GM19240 (cell line): ENCODE data around the gene RASGRP2.

Experiments used
- DNase-seq: peaks from one replicate; pipeline ENCODE4 v3.0.0; 2011; ENCODE audit warnings: low spot score; ENCODE audit not compliant: insufficient read length

The RASGRP2 gene

DNA sequence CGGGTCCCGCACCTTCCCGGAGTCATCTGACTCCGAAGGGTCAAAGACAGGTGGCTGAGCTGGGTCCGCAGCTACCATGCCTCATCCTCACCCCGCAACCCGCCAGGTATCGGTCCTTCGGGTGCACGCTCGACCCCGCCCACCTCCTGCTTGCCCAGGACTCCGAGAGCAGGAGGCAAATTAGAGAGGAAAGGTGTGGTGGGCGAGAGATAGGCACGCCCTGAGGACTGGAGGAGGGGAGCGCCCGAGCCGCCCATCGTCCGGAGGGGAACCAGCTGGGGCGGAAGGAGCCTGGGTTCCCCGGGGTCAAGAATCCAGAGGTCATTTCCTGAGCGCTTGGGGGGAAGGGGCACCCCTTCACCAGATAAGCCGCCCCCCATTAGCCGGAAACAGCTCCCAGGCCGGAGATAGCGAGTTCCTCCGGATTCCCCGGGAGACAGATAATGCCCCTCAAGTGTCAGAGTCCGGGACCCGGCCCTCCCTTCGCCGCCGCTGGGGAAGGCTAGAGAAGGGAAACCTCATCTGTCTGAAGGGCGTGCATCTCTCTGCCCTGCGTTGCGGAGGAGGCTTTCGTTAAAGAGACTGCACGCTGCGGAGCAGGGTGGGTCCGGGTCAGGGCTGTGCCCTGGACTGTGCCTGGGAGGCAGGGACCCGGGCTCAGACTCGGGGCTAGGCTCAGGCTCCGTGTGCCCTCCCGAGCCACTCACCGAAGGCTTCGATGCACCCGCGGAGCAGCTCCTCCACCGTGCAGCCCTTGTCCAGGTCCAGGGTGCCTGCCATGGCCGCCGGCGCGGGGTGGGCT, 1.7 kb downstream of the RASGRP2 start:
- DNase-seq, result no peak

DNA sequence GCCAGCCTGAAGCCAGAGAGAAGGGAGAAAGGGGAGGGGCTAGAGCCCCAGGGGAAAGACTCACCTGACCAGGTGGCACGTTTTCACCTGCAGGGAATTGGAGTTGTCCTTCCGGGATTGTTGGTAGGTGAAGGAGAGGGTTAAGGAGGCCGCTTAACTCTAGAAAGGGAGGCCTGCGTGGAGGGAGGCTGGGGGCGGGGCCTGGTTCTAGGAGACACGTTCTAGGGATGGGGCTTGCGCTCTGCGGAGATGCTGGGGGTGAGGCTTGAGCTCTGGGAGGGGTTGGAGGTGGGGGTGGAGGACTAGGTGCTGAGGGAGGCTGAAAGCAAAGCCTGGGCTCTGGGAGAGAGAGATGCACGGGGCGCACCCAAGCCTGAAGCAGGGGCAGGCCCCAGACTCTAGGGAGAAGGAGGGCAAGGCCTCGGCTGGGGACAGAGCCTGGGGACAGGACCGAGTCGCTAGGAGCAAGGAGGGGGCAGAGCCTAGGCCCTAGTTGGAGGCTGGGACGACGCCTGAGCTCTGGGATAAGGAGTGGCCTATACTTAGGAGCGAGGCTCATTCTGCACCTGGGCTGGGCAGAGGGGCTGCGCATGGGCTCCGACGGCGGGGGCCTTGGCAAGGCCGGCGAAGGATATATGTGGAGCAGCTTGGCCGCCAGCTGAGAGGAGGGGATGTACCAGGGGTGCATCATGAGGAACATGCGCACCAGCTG, 2.4 kb downstream of the RASGRP2 start:
- DNase-seq, result no peak

DNA sequence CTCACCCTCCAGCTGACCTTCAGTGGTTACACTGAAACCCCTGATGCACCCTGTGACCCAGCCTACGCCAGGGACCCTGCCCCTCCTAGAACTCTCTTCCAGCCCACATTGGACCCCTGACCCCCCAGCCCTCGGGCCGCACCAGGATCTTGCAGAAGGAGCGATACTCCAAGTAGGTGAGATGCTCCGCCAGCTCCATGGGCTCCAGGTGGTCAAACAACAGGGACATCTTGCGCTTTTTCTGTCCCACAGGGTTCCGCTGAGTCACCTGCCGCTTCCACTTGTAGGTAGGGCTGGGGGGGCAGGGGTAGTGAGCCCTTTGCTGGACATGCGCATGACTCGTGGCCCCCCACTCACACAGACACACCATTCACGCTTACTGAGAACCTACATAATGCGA, 4.1 kb downstream of the RASGRP2 start:
- DNase-seq, result no peak

DNA sequence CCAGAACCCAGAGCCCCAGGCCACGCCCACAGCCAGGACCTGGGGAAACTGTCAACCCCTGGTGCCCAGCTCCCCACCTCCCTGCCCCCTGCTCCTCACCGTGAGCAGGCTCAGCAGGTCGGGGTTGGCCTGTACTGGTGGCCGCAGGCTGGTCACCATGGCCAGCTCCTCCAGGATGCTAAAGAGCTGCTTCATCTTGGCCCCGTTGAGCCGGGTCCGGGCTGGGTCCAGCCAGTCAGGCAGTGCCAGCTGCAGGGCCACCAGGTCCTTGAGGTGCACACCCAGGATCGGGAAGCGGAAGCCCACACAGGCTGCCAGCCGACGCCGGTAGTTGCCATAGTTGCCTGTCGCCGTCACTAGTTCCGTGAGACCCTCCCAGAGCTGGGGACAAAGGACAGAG, 7.3 kb downstream of the RASGRP2 start:
- no peak for DNase-seq

DNA sequence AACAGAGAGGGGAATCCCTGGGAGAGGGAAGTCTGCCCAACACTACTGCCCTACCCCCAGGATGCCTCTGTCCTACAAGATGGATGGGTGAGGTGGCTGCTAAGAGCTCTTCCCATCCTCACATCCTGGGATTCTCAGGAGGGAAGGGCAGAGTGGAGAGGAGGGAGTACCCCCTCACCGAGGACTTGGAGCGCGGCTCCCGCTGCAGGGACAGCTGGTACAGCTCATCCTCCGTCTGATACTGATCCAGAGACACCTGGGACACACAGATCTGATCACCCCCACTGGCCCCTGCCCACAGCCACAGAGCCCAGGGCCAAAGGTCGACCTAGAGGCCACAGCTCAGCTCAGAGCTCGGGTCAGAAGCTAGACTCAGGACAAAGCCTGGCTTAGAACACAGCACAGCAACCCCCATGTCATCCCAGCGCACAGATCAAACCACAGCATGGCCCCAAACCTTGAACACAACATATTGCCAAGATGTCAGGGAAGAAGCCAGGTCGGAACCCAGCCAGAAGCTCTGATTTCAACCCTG, 8.2 kb downstream of the RASGRP2 start:
- DNase-seq, result no peak

DNA sequence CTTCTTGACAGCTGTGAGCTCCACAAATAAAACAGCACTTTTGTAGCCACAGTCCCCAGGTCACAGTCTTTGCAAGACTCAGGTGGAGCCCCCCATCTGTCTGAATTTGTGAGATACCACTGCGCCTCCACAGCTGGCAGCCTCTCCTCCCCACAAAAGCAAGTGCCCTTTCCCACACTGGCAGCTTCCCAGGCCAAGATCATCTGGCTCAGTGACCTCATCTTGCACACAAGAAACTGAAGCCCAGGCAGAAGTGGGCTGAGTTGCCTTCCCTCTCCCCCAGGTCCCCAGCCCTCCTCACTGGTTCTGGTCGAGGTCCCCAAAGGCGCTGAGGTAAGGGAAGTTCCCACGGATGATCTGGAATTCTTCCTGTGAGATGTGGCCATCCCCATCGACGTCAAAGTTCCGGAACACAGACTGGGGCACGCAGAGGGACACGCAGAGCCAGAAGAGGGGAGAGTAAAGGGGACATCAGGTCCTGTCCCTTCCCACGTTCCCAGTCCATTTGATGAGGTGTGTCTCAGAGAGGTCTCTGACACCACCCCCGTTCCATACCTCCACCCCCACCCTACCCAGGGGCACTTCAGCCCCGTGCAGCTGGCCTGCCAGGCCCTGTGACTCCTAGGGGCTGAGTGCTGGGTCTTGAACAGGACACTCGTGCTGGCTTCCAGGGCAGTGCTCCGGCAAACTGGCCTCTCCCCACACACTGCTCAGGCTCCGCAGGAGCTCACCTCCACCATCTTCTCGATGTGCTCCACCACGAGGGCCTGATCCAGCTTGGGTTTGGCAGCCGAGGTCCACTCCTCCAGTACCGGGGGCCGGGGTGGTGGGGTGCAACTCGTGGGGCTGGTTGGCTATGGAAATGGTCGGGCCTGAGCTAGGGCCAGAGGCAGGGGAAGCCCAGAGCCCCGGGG, 8.9 kb downstream of the RASGRP2 start:
- DNase-seq, result no peak

DNA sequence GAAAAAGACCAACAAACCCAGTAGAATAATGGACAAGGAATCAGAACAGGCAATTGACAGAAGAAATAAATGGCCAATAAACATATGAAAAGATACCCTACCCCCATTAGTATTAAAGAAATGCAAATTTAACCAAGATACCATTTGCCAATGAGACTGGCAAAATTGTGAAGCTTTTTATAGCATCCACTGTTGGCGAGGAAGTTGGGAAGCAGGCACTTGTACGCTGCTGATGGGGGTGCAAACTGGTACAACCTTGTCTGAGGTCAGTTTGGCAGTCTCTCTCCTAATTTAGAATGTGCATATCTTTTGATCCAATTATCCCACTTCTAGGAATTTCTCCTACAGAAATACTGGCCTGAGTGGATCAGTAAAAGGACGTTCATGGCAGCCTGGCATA, 12.3 kb downstream of the RASGRP2 start:
- DNase-seq, result no peak

DNA sequence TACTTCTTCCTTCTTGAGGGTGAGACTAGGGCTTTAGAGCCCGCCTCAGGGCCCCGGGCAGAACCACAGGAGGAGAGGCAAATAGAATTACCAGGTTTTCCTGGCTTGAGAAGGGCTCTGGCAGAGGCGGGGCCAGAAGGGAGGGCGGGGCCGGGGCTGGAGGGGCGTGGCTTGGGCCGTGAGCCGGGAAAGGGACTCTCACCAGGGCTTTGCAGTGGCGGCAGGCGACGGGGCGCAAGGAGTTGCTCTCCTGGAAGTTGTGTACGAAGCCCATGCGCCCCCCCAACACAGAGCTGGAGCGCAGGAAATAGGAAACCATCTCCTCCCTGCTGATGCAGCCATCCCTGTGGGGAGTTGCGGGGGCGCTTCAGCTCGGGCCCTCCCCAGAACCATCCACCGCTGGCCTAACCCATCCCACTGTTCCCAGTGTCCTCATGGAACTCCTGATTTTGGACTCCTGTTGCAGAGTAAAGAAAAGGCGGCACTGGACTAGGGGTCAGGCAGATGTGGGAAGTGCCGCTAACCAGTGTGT, 14.0 kb downstream of the RASGRP2 start:
- DNase-seq, result no peak

DNA sequence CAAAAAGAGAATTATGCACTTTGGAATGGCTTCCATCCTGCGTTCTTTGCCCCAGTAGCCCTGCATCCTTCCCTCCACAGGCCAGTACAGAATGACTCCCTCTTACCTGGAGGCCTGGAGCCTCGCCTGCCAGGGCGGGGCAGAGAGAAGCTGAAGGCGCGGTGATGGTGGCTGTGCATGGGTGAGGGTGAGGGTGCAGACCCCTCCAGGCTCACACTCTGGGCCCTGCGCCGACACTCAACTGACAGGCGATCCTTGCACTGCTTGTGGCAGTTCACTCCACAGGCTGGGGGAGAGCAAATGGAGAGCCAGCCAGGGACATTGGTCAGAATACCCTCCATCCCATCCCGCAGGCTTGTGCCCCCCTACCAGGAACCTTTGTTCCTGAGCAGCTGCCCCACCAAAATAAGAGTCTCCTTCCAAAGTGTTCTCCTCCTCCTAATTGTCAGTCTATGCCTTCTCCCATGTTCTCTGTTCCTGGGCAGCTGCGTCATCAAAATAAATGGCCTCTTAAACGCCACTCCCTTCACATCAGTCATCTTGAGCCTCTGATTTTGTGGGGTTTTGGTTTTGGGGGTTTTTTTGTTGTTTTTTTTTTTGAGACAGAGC, 15.1 kb downstream of the RASGRP2 start:
- DNase-seq, result no peak

DNA sequence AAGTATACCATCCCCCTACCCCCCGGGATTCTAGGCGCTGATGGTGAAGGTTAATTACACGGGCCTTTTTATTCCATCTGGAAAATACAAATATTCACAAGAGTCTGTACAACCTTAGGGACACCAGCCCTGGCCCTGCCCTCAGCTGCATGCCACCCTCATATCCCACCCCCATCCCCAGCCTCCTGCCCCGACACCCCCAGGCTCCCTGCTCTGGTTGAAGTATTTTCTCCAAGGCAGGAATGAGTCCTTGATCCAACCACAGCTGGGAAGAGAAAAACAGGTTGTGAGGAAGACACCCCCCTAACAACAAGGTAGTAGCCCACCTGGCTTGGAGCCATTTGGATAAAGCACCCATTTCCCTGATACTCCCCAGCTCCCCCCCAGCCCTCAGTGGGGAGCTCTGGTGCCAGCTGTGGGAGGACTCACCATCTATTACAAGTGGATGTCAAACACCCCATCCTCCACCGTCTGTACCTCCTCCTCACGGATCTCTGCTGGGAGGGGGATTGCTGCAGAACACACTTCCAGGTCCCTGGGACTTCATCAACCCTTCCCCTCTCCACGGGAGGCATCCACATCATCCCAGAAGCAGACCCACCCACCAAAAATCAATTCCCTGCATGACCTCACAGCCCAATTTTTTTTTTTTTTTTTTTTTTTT, 16.9 kb downstream of the RASGRP2 start:
- DNase-seq, result no peak

DNA sequence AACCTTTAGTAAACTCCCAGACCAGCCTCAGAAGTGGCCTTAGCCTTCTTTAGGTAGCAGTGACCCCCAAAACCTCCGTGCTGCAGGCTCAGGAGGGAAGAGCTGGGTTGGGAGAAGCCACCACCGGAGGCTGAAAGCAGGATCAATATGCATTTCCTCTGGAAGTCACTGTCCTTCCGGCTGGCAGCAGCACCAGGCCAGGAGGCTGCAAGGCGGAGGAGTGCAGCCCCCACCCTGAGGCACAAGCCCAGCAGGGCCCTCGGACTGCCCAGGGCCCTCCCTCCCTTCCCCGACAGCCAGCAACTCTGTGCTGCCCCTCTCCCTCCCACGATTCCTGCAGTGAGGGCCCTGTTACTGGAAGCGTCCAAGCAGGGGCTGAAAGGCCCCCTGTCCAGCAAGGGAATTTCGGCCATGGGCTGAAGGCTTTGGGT, 17.7 kb downstream of the RASGRP2 start:
- no peak for DNase-seq

DNA sequence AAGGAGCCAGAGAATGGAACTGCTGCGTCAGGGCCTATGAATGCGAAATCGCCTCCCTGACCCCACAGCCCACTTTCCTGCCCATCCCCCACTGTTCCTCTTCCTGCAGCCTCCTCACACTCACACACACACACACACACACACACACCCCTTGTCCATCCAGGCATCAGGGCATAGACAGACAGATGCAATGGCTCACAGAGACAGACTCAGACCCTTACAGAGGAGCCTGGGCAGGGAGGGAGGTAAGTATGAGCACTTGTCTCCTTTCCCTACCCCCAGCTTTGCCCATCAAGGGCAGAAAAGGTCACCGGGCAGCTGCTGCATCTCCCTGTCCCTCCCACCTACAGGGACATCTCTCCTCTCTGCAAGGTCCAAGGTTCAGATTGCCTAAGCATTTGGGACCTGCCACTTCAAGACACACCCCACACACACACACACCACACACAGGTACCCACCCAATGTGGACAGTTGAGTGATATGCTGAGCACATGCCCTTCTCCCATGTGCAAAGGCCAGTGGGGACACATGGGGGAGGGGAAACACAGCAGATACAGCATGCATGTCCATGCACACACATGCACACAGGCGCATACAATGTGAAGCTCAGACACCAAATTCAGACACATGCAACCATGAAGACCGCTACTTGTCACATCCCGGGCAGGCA, 18.9 kb downstream of the RASGRP2 start:
- DNase-seq, result no peak

DNA sequence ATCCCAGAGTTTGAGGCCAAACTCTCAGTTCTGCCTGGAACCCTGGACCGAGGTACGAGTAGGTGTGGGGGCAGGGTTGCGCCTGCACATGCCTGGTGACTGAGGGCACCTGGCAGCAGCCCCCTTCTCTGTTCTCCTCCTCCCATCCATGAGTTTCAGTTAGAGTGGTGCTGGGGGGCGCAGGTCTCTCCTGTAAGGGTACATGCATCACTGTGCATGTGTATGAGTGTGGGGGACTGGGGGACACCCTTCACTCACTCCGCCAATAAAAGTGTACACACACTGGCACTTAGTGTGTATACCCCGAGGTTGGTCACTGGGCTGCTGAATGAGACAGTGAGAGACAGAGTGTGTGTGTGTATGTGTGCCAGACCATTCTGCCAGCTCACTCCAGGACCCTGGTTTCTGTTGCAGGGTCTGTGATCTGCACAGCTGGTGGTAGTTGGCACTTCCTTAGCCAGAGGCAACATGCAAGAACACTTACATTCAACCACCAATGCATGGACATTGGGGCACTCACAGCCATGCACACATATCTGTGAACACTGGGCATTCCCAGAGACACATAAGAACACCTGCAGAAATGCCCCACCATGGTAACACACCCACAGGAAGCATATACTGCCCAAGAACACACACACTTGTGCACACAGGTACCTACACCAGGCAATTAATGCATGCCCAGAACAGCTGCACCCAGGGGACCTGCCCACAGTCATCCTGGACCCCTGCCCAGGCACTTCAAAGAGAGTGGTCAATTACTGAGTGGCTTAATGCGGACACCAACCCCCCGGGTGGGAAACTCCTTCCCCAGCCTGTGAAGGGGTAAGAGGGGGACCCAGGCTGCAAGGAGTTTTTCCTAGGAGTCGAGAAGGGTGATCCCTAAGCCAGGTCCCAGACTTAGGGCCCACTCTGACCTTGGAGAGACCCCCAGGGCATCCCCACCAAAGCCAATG, 19.8 kb downstream of the RASGRP2 start:
- DNase-seq, result no peak

DNA sequence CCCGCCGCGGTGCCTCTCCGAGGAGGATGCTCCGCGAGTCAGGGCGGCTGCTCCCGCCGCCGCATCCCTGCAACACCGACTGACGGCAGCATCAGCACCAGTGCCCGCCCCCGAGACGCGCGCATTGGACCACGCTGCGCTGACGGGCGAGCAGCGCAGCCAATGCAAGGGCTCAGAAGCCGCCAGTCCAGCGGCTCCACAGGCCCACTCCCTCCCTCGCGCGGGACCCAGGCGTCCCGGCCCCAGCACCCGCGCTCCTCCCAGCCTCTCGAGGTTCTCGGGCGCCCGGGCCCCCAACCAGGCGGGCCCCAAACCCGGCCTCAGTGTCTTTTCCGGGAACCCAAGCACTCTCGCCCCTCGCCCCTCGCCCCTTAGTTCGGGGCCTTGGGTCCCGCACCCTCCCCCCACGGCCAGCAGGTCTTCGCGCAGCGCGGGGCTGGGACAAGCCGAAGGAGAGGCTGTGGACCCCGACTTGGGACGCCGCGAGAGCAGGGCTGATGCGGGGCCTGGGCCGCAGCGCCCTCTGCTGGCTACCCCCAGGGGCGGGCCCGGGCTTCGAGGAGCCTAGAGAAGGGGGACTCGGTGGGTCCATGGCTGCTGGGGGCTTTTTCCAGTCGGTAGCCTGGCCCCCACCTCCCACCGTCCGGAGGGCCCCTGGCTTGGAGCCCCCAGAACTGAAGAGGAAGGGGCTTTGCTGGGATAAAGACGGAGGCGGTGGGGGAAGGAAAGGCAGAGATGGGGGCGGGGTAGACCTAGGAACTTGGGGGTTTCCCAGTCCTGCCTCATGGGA, 20.6 kb downstream of the RASGRP2 start, which contains the start of gene NRXN2:
Gene NRXN2, minus strand, starts transcription at position 81 of the 790 bp plus-strand sequence. CDS start 9,498 bp downstream, outside the sequence.
- peak; percentile 94 for DNase-seq

DNA sequence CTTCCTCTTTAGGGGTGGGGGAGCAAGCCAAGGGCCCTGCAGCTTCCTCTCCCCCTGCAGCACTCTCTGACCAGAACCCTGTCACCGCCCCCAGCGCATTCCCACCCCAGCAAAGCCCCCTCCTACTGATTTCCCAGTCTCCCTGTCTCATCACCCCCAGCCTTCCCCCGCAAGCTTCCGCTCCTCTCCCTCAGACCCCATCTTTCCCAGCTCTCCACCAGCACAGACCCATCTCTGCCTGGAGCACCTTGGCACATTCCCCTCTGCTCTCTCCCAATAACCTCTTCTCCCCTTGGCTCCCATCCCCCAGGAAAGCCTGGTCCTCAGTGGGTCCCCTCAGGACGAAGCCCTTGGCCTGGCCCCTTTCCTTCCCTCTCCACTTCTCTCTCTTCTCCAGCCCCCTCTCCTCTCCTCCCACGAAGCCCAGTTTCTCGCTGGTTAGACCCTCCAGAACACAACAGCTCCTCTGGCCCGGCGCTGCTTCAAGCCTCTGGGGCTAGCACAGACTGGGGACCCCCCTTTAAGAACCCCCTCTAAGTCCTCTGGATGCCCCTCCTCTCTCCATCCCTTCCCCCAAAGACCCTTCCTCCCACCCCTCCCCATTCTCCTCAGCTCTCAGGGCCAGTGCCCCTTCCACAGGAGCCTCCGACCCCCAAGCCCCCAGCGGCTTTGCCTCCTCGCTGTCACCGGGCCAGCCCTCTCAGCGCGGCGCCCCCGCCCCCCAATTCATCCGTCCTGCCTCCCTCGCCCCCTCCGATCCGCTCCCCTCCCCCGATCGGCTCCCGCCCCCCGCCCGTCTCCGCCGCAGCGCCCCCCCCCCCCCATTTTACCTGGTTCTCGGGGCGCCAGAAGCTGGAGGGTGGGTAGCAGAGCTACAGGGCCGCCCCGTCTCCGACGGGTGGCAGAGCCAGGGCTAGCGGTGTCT, 21.5 kb downstream of the RASGRP2 start:
- DNase-seq, result no peak

DNA sequence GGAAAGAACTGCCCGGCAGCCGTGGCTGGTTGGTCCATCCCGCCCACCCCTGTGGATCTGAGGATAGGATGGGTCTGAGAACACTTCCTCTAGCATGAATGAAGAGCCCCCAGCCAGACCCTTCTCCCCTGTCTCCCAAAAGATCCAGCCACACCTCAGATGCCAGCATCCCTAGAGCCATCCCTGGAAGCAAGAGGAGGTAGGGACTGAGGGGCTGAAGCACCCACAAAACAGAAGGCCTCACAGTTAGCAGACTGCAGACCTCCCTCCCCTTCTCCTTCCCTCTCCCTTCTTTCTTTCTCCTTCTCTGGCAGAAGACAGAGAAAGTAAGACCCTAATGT, 22.6 kb downstream of the RASGRP2 start:
- DNase-seq, result no peak
